Measurements from ENCODE around the gene A3GALT2.

The A3GALT2 gene

GRCh38 chr1:33267468-33268205 lies 53.3 kb downstream of the A3GALT2 start:
- no peak for DNase-seq (ENCODE audit: low read depth)
- H3K4me3 ChIP-seq (ENCODE audit: control insufficient read depth, low read depth, low read length), result no peak overlapping the region
- no peak for TF ChIP-seq CTCF (conservative IDR thresholded peaks at IDR 0.05; ENCODE audit: control insufficient read depth, insufficient read depth, low read depth, low read length)

- no peak for TF ChIP-seq CTCF (conservative IDR thresholded peaks at IDR 0.05; ENCODE audit: control insufficient read depth, insufficient read depth, low read depth, low read length)
- DNase-seq (ENCODE audit: low read depth), result no peak
- no peak overlapping the region for H3K4me3 ChIP-seq (ENCODE audit: control insufficient read depth, low read depth, low read length)
These were observed 54.1 kb downstream of the A3GALT2 start for GRCh38 chr1:33266766-33267165.

- no peak for DNase-seq (ENCODE audit: low read depth)
- TF ChIP-seq CTCF (conservative IDR thresholded peaks at IDR 0.05; ENCODE audit: control insufficient read depth, insufficient read depth, low read depth, low read length), result no peak
- no peak overlapping the region for H3K4me3 ChIP-seq (ENCODE audit: control insufficient read depth, low read depth, low read length)
These were observed 54.9 kb downstream of the A3GALT2 start for GRCh38 chr1:33265780-33266605.

- no peak overlapping the region for H3K4me3 ChIP-seq (ENCODE audit: control insufficient read depth, low read depth, low read length)
- TF ChIP-seq CTCF (conservative IDR thresholded peaks at IDR 0.05; ENCODE audit: control insufficient read depth, insufficient read depth, low read depth, low read length), result no peak
- no peak for DNase-seq (ENCODE audit: low read depth)
These were observed 56.9 kb downstream of the A3GALT2 start for GRCh38 chr1:33263890-33264504.

GRCh38 chr1:33261344-33261743 lies 59.6 kb downstream of the A3GALT2 start:
- H3K4me3 ChIP-seq (ENCODE audit: control insufficient read depth, low read depth, low read length), result no peak overlapping the region
- no peak for TF ChIP-seq CTCF (conservative IDR thresholded peaks at IDR 0.05; ENCODE audit: control insufficient read depth, insufficient read depth, low read depth, low read length)
- DNase-seq (ENCODE audit: low read depth), result no peak

- no peak for DNase-seq (ENCODE audit: low read depth)
- no peak for TF ChIP-seq CTCF (conservative IDR thresholded peaks at IDR 0.05; ENCODE audit: control insufficient read depth, insufficient read depth, low read depth, low read length)
- no peak overlapping the region for H3K4me3 ChIP-seq (ENCODE audit: control insufficient read depth, low read depth, low read length)
These were observed 60.5 kb downstream of the A3GALT2 start for GRCh38 chr1:33260439-33260838.

Measured in fibroblast of mammary gland (primary cell).